ENCODE data around the gene CACNA1C. TPM values are rescaled to one million over a fixed set of nuclear protein-coding genes. Genes with fewer than 3 reads are reported as not detected.

Gene CACNA1C
- total RNA-seq, 1 experiment from 2014 or later, result not detected

DNA sequence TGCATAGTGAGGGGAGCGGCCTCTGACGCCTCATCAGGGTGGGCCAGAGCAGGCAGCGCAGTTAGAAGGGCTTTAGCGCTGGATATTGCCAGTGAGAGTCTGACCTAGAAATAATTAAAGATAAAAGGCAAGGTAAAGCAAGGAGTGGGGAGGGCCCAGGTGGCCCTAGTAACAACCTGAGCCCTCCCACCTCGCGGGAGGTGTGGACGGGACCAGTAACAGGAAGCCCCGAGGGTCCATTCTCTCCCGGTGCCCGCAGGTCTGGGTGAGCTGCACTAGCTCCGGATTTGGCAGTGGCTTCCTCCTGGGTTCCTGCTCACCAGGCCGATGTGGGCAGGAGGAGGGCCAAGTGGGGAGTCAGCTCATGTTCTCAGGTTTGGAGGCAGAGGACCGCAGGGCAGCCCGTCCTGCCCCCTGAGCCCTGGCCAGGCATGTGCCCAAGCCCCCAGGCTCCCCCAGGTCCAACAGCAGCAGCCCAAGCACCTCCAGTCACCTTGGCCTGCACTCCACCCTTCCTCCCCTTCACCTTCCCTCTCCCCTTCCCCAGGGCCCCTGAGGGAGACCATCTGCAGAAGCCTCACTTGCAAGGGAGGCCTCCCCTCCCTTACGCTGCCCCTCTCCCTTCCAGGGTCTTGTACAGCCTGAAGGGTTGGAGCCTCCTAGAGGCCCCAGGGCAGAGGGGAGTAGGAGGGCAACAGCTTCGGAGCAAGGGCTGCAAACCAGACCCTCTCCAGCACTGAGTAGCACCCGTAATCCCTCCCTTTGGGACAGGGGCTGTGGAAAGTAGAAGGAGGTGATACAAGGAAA is 597.7 kb downstream of the CACNA1C start:
- TF ChIP-seq CTCF (conservative IDR thresholded peaks at IDR 0.05) (no peak), EZH2 (IDR thresholded peaks at IDR 0.05; ENCODE audit: low read depth) (no peak)
- intact Hi-C loops (cut with micrococcal nuclease; ENCODE audit: unreplicated experiment), result no loop called here
- ChIA-PET CTCF (no interaction called here), POLR2A (ENCODE audit: unreplicated experiment) (no interaction called here)
- H2AFZ ChIP-seq, result no peak overlapping the region
- no peaks in the 10 kb centered on the region for H4K20me1 ChIP-seq (ENCODE audit: insufficient read depth)
- H3K4me2 ChIP-seq, result no peak overlapping the region
- no peak overlapping the region for H3K4me3 ChIP-seq
- BruUV-seq (replicated peaks), result no TSS peak
- DNase-seq, result no peak
- no peaks in the 10 kb centered on the region for H3K9me3 ChIP-seq (ENCODE audit: insufficient read depth, low read depth)
- H3K79me2 ChIP-seq (ENCODE audit: low read depth), result no peaks in the 10 kb centered on the region
- H3K4me1 ChIP-seq (replicated peaks; ENCODE audit: insufficient read depth), result no peaks in the 10 kb centered on the region
- no peak overlapping the region for H3K27ac ChIP-seq
- H3K27me3 ChIP-seq (ENCODE audit: insufficient read depth, low read depth), result peaks cover 98% of the 10 kb centered on the region
- no peaks in the 10 kb centered on the region for H3K36me3 ChIP-seq (ENCODE audit: low read depth)
- no peaks in the 10 kb centered on the region for H3F3A ChIP-seq (ENCODE audit: insufficient read depth, low read depth)
- no peaks in the 10 kb centered on the region for H3K9me2 ChIP-seq (ENCODE audit: insufficient read depth)

- DNase-seq, result no peak
- no TSS peak for BruUV-seq (replicated peaks)
- no peaks in the 10 kb centered on the region for H3K79me2 ChIP-seq (ENCODE audit: low read depth)
- no peaks in the 10 kb centered on the region for H3K9me2 ChIP-seq (ENCODE audit: insufficient read depth)
- CTCF ChIA-PET, result no interaction called here
- H3K27ac ChIP-seq, result no peak overlapping the region
- POLR2A ChIA-PET (ENCODE audit: unreplicated experiment), result no interaction called here
- H3F3A ChIP-seq (ENCODE audit: insufficient read depth, low read depth), result no peaks in the 10 kb centered on the region
- H4K20me1 ChIP-seq (ENCODE audit: insufficient read depth), result no peaks in the 10 kb centered on the region
- no peaks in the 10 kb centered on the region for H3K9me3 ChIP-seq (ENCODE audit: insufficient read depth, low read depth)
- TF ChIP-seq EZH2 (IDR thresholded peaks at IDR 0.05; ENCODE audit: low read depth), result no peak; the same call in 1 of the 2 replicates
- no peak for TF ChIP-seq CTCF (conservative IDR thresholded peaks at IDR 0.05)
- intact Hi-C loops (cut with micrococcal nuclease; ENCODE audit: unreplicated experiment), result no loop called here
- no peak overlapping the region for H3K4me3 ChIP-seq
- H3K4me1 ChIP-seq (replicated peaks; ENCODE audit: insufficient read depth), result no peaks in the 10 kb centered on the region
- H3K36me3 ChIP-seq (ENCODE audit: low read depth), result no peaks in the 10 kb centered on the region
- H2AFZ ChIP-seq, result no peak overlapping the region
- H3K27me3 ChIP-seq (ENCODE audit: insufficient read depth, low read depth), result peaks cover 94% of the 10 kb centered on the region
- H3K4me2 ChIP-seq, result no peak overlapping the region
Measured at GRCh38 chr12:2651068-2651965, 598.5 kb downstream of the CACNA1C start.

DNA sequence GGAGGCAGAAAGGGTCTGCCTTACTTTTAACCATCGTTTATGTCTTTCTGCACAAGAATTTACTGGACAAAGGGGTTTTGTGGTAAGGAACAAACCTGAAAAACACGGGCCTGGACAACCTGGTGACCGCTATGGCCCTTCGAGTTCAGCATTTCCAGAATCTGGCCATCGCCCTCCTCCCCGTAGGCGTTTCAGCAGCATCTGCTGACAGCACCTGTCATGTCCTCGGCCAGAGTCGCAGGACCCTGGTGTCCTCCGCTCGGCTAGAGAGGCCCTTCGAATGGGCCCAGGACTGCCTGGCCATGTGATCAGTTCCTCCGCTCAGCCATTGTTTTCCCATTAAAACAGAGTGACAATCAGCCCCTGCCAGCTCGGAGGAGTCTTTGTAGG is 599.2 kb downstream of the CACNA1C start:
- no peak overlapping the region for H3K4me2 ChIP-seq
- POLR2A ChIA-PET (ENCODE audit: unreplicated experiment), result no interaction called here
- H3K9me3 ChIP-seq (ENCODE audit: insufficient read depth, low read depth), result no peaks in the 10 kb centered on the region
- H3K4me1 ChIP-seq (replicated peaks; ENCODE audit: insufficient read depth), result no peaks in the 10 kb centered on the region
- H3F3A ChIP-seq (ENCODE audit: insufficient read depth, low read depth), result no peaks in the 10 kb centered on the region
- no peaks in the 10 kb centered on the region for H3K36me3 ChIP-seq (ENCODE audit: low read depth)
- no peak overlapping the region for H2AFZ ChIP-seq
- intact Hi-C loops (cut with micrococcal nuclease; ENCODE audit: unreplicated experiment), result no loop called here
- H4K20me1 ChIP-seq (ENCODE audit: insufficient read depth), result no peaks in the 10 kb centered on the region
- no peak for DNase-seq
- H3K27me3 ChIP-seq (ENCODE audit: insufficient read depth, low read depth), result peaks cover 87% of the 10 kb centered on the region
- BruUV-seq (replicated peaks), result no TSS peak
- H3K4me3 ChIP-seq, result no peak overlapping the region
- H3K79me2 ChIP-seq (ENCODE audit: low read depth), result no peaks in the 10 kb centered on the region
- CTCF ChIA-PET, result no interaction called here
- H3K27ac ChIP-seq, result no peak overlapping the region
- no peaks in the 10 kb centered on the region for H3K9me2 ChIP-seq (ENCODE audit: insufficient read depth)
- no peak for TF ChIP-seq EZH2 (IDR thresholded peaks at IDR 0.05; ENCODE audit: low read depth)
- TF ChIP-seq CTCF (conservative IDR thresholded peaks at IDR 0.05), result no peak

All from PC-9 (cell line).